KBM-7 (cell line): ENCODE results near the gene USP5.
"Not testable (repeated sequence)": the region's sequence is repeated elsewhere in the genome, so short reads cannot be mapped to it uniquely, and the experiment has no call there.

Experiments used
- DNase-seq: peaks from one replicate; pipeline ENCODE4 v3.0.0-alpha.2; 2015
- in situ Hi-C: fragments of 300-500 bp; cut with MboI; formaldehyde crosslinking; loops from 2 replicates; pipeline ENCODE4 v1.14.3; 2020; ENCODE audit warnings: low sequenced_read_pairs, low pct_unique_long_range_greater_than_20kb, mixed read lengths

USP5 gene

GRCh38 chr12:6860116-6860515 lies 8.2 kb downstream of the USP5 start:
- in situ Hi-C loops = no loop called here

GRCh38 chr12:6860942-6861341 lies 9.0 kb downstream of the USP5 start:
- in situ Hi-C loops = no loop called here
- DNase-seq = no peak

More at GRCh38 chr12:6860116-6860515, 8.2 kb downstream of the USP5 start:
- DNase-seq = no peak

GRCh38 chr12:6861391-6861790 lies 9.4 kb downstream of the USP5 start:
- in situ Hi-C loops = no loop called here
- DNase-seq = no peak

- DNase-seq = no peak
- in situ Hi-C loops = no loop called here
These were observed 11.1 kb downstream of the USP5 start for GRCh38 chr12:6863033-6863432.

GRCh38 chr12:6863586-6864321 lies 11.8 kb downstream of the USP5 start:
- no peak for DNase-seq
- in situ Hi-C loops = no loop called here

- DNase-seq, in situ Hi-C loops: not testable (repeated sequence)
These were observed 13.4 kb downstream of the USP5 start for GRCh38 chr12:6865307-6865706.

GRCh38 chr12:6866163-6866919 lies 14.4 kb downstream of the USP5 start:
- no peak for DNase-seq
- in situ Hi-C loops = no loop called here

- in situ Hi-C loops = no loop called here
- peak; percentile 61 for DNase-seq
These were observed 15.0 kb downstream of the USP5 start for GRCh38 chr12:6866920-6867412.

GRCh38 chr12:6867413-6868210 lies 15.7 kb downstream of the USP5 start, which contains the start of gene TPI1:
Gene TPI1 (plus strand): TSS chr12:6867531. CDS start chr12:6867567, 36 bp downstream.
- in situ Hi-C loops = no loop called here
- peak; percentile 78 for DNase-seq

GRCh38 chr12:6868211-6869048 lies 16.5 kb downstream of the USP5 start:
- DNase-seq = no peak
- in situ Hi-C loops = no loop called here

- in situ Hi-C loops = no loop called here
- peak; percentile 90 for DNase-seq
These were observed 17.4 kb downstream of the USP5 start for GRCh38 chr12:6869049-6870021.

- in situ Hi-C loops, DNase-seq: not testable (repeated sequence)
These were observed 18.4 kb downstream of the USP5 start for GRCh38 chr12:6870304-6870703.

- in situ Hi-C loops = no loop called here
- peak; percentile 53 for DNase-seq
These were observed 19.4 kb downstream of the USP5 start for GRCh38 chr12:6871052-6871957.

GRCh38 chr12:6872073-6873048 lies 20.4 kb downstream of the USP5 start:
- in situ Hi-C loops = no loop called here
- DNase-seq = peak; percentile 90
